Hematopoietic multipotent progenitor cell treated with erythropoietin and hydrocortisone succinate and interleukin-3 and kit ligand, for 17 days (in vitro differentiated cells): ENCODE measurements around the gene KIDINS220.

Experiments
- DNase-seq: peaks from one replicate; pipeline ENCODE4 v3.0.0-alpha.2; 2015; ENCODE audit warnings: low spot score

Gene KIDINS220

DNA sequence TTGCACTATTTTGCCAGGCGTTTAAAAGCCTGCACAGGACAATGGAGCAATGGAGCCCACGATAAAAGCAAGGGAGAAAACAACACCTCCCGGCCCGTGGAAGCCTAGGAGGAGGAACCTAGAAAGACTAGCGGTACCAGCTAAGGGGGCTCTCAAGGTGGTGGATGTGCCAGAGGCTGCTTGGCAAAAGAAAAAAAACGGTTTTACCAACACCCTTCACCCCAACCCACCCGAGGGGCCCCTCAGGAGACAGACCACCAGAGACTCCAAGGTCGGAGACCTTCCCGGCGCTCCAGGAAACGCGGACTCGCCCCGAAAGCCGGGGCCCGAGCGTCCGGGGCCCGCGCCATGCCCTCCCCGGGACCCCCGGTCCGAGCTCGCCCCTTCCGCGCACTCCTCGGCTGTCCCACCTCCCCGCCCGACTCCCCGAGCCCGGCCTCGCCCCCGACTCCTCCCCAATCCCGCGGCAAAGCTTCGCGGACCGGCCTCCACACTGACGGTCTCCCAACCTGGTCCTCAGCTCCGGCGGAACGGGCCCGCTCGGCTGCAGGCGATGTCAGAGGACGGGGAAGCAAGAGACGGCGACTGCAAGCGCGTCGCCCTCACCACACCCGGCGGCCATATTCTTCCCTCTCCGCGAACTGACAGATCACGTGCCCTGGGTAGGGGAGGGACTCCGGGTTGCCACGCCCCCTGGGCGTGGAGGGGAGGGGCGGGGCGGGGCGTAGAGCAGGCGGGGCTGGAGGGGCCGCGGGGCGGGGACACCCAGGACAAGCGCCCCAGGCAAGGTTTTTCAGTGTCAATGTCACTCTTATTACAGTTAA, at the start of gene KIDINS220:
Gene KIDINS220 (minus strand): TSS at position 643 of the 824 bp plus-strand sequence. CDS start 10,520 bp downstream, outside the sequence.
- DNase-seq = peak; percentile 91

DNA sequence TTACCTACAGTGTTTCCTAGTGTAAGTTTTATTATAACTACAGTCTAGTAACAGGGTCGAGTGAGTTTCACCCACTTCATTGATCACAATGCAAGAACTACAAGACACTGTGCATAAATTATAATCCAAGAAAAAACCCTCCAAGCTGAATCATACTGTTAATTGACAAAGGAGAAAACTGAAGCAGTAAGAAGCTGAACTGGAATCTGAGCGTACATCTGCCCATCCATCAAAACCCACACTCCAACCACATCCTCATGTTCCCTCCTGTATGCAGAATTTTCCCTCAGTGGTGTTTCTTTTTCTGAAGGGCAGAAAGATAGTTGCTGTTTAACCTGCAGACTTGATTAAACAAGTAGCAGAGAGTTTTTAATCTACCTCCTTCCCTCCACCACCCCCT, 49.5 kb upstream of the KIDINS220 start:
- DNase-seq = no peak

DNA sequence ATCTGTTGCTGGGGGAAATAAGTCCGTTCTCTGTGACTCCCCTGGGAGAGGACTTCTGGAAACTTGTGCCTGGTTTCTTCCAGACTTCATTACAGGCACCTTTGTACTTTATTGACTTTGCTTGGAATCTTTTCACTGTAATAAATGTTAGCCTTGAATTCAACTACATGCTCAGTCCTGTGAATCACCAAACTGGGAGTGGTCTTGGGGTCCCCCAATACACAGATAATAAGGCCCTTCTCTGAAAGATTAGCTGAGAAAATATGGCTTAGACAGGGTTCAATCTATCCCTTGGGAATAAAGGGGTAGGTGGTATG, 48.7 kb upstream of the KIDINS220 start:
- no peak for DNase-seq

DNA sequence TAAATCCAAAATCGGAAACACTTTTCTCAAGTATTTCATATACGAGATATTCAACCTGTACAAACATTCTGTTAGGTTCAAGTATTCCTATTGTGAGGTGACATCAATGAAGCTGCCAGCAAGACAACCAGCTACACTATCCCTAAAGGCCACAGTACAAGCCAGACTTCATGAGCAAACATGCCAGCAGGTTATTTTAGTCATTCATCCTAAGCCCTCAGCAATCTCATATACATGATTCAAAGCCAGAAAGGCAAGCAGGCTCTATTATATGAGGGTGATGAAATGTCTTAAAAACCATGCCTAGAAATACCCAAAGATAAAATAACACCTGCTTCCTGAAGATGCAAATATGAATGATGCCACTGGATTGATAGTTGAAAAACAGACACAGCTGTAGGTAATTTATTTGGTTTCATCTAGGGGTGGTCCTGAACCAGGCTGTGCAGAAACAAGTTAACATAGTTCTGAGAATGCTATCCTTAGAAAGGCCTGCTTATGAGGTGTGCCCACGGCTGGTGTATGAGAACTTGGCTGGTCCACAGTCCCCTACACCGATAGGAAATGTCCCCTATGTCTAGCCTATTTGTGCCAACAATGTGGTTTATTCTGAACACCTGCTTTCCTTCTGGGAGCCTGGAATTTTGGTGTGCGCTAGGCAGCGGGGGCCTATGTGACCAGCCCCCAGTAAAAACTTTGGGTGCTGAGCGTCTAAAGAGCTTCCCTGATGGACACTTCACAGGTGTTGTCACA, 48.2 kb upstream of the KIDINS220 start:
- DNase-seq = no peak

- no peak for DNase-seq
Measured at GRCh38 chr2:8884812-8885211, 47.4 kb upstream of the KIDINS220 start.

DNA sequence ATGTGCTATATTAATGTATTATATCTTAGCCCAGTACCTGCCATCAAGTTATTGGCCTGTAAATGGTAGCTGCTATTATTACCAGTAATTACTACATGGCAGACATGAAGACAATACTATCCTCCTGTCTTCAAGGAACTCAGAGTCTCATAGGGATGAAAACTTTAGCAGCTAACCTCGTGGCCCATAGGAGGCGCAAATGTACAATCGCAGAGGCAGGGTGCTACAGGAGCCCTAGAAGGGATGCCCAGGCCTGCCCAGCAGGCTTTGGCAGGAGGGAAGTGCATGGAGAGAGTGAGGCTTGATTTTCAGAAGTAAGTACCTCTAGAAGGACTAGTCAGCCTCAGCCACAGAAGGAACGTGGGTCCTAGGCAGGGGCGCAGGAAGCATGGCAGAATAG, 44.7 kb upstream of the KIDINS220 start:
- peak; percentile 17 for DNase-seq

DNA sequence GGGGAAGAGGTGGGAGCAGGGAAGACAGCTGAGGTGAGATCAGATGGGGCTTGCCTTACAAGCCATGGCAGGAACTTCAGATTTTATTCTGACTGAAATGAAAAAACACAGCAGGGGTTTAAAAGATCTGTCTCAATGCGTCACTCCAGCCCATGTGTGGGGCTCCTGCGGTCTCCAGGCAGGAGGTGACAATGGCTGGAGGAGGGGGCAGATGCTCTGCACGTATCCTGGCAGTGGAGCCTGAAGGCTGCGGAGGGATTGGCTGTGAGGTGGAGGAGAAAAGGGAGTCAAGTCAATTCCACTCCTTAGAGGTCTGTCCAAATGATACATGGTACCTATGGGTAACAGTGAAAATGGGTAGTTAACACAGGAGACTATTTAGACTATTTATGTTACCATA, 40.5 kb upstream of the KIDINS220 start:
- no peak for DNase-seq

DNA sequence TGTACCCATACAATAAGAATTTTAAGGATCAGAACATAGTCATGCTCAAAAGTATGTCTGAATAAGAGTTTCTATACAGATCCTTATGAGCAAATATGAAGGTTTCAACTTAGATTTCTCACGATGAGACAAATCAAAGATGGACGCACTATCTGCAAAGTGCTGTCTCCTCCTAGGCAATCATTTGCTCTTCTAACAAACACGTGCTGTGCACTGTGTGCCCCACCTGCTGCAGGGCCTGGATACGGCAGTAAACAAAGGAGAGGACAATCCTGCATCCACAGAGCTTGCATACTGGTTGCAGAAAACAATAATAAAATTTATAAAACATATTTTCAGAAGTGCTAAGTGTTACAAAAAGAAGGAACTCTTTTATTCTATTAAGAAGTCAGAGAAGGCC, 39.9 kb upstream of the KIDINS220 start:
- DNase-seq = no peak

DNA sequence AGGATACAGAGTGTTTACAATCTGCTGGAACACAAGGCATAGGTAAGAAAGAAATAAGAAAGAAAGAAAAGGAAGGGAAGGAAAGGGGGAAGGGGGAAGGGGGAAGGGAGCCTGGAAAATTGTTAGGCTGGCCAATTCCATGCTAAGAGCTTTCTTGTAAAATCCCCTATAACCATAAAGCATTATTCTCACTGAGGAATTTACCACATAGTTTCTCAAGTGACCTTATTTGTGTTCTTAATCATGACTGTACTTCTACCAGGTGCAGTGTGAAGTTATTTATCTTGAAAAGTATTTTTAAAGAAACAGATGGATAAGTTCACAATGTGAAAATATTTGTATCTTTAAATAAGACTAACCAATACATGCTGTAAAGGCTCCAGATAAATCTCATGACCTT, 39.2 kb upstream of the KIDINS220 start:
- no peak for DNase-seq

DNA sequence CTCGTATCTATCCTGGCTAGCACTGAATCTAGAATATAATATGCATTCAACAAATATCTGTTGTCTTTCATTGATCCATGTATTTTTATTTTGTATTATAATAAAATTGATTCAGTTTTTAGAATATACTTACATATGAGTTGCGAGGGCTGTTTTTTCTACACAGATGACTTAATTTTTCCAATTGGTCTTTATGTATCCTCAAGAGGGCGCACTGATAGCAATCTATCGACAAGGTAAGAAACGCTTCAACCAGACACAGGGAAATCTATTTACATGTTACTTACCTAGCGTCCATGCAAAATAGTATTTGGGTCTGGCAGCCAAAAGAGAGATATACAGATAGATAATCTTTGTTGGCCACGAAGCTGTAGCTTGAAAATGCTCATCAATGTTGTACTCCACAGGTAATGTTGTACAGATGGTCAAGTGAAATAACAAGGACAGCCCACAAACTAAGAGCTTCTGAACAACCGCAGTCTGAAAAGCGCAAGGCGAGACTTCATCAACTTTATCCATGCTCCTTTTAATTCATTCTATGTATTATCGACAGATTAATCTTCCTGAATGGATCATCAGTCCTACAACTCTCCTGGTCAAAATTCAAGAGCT, 35.5 kb upstream of the KIDINS220 start:
- DNase-seq = peak; percentile 53

DNA sequence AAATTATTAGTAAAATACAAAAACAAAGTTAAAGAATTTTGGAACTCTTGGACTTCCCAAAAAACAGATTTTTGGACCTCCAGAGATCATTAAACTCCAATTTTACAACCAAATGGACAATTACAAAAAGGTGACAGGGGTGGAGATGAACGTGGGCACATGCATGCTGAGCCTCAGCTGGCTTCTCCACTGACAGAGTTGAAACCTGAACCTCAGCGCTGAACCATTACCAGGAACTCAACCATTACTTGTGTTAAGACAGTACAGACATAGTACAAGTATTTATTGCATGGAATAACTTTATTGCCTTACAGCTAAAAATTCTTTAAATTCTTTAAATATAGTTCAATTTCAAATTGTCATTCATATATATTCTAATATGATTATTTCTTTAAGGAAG, 33.0 kb upstream of the KIDINS220 start:
- no peak for DNase-seq

DNA sequence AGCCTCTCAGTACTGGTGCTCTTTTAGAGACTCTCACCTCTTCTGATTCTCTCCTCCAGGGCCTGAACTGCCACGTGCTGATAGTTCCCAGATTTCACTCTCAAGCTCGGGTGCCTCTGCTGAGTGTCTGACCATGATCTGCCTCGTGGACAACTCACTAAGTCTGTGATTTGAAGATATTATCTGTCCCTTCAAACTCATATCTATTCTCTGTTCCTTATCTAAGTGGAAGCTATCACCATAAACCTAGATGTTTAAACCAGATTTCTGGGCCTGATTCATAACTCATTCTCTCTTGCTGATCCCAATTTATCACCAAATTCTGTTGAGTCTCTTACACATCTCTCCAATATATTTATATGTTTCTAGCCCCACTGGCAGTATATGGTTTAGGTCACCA, 29.9 kb upstream of the KIDINS220 start:
- DNase-seq = no peak

GRCh38 chr2:8863331-8863953, 26.0 kb upstream of the KIDINS220 start:
- DNase-seq = no peak

GRCh38 chr2:8862230-8862629, 24.8 kb upstream of the KIDINS220 start:
- no peak for DNase-seq

DNA sequence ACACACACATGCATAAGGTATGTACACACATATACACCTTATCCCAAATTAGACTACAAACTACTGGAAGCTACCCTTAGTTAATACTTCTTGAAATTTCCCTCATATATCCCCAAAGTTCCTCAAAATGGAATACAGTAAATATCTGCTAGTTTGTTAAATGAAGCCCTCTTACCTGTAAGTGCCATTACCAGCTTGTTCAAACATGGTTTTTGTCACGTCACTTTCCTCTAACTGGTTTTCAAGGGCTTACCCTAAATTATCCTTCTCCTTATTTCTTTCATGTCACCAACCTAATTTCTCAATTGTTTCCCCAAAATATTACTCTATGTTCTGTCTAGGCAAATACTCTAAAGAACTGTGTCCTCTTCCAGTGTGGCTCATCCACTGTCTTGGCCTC, 24.4 kb upstream of the KIDINS220 start:
- DNase-seq = no peak

GRCh38 chr2:8860239-8860638, 22.8 kb upstream of the KIDINS220 start:
- no peak for DNase-seq

GRCh38 chr2:8858910-8859309, 21.5 kb upstream of the KIDINS220 start:
- DNase-seq = no peak

DNA sequence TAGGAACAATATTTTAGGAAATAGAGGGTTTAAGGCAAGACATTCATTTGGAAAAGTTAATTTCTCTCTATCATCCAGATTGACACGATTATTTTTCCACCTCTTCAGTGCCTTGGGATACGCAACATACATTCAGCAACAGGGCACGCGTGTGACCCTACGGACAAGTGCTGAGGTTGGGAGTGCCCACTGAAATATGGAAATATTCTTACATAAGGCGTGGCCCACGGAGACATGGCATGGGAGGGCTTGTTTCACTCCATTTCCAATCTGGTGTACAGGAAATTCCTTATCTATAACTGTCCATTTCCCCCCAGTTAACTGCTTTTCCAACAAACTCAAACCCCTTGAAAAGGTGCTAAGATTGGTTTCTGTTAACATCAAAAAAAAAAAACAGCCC, 20.9 kb upstream of the KIDINS220 start:
- no peak for DNase-seq

DNA sequence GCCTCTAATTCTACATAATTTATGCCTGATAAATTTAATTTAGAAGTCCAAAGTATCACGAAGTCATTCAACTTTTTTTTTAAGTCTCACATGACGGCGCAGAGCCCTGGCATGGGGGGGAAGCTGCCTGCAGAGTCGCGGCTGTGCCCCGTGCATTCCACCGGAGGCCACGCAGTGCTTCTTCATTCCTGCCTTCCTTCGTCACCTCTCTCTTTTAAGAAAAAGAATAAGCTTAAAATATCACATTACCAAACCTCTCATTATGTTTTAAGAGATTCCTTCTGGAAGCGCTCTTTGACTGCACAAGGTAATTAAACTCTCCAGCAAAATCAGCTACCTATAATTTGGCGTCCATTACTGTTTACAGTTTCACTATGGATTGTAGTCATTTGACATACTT, 20.3 kb upstream of the KIDINS220 start:
- DNase-seq = no peak

DNA sequence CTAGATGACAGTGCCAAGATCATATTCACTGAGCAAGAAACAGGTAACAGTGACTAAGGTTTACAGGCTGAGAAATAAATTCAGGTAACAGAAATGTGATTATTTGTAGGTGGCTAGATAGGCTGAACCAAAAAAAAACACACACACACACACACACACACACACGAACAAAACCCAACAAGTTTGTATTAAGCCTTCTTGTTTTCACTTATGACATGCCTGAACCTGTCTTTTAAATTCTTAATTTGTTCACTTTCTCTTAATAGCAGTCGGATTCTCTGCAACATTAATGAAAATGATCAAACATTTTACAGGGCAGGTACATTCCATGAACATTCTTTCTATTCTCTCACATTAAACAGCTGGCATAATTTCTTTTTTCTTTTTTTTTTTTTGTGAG, 18.8 kb upstream of the KIDINS220 start:
- DNase-seq = no peak

GRCh38 chr2:8855010-8855409, 17.6 kb upstream of the KIDINS220 start:
- no peak for DNase-seq

DNA sequence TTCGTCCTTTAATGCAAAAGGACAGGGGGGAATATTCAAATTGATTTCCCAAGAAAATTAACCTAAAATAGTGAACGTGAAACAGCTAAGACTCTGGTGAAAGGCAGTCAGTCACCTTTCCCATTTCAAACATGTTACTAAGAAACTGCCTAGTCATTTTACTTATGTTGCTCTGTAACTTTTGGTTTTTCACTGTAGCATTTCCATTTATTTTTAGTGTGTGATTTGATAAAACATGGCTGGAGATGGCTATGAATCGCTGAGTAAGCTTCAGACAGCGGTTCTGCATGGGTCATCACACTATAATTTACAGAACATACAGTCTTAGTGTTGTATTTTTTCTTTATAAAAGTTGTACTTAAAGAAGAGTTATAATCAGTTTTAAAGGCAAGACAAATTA, 16.0 kb upstream of the KIDINS220 start:
- no peak for DNase-seq
